ENCODE measurements around the gene RAI1.
A peak's percentile ranks its signal among the peaks of the same experiment; 100 is the strongest.

RAI1 gene

GRCh38 chr17:17770632-17771044 lies 89.4 kb downstream of the RAI1 start:
- DNase-seq: no peak

DNA sequence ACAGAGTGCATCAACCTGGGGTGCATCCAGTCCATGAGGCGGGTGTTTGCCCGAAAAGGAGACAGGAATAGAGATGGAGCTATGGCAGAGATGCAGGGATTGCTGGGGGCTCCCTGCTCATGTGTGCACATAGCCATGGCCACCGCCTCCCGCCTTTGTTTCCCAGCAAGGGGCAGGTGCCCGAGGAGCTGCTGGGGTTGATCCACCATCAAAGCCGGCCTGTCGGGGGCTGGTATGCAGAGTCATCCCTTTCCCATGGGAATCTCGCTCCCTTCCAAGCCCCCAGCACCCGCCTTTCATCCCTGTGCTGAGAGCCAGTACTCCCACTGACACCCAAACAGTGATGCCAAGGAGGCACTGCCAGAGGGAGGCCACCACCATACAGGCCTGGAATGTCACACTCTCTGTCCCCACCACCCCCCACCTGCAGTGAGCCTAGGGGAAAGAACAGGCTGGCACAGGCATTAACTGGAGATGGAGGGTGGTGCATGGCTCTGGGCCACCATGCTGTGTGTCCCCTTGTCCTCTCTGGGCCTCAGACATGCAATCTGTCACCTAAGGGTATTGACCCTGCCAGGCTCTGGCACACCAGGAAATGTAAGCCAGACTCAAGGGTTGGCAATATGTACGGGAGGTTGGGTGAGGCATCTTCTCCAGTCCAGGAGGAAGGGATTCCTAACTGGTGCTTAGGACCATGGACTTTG lies 90.4 kb downstream of the RAI1 start:
- no peak for DNase-seq

DNA sequence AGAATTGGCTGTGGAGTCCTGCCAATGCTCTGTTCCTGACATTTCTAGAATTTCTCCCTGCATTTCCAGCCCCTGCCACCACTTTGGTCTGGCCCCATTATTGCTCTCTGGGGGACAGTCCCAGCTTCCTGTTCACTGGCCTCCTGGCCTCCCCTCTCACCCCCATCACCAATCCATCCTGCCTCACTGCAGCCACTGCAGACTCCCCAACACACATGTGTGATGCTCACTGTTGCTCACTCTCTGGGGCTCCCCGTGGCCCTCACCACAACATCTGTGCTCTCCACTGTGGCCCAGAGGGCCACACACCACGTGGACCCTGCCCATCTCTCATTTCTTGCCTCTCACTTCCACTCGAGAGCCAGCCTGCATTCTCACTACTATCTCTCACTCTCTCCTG lies 91.0 kb downstream of the RAI1 start:
- no peak for DNase-seq

GRCh38 chr17:17774009-17774881 lies 93.0 kb downstream of the RAI1 start:
- DNase-seq: no peak

GRCh38 chr17:17776889-17777288 lies 95.6 kb downstream of the RAI1 start:
- DNase-seq: no peak

- DNase-seq: no peak
These were observed 97.2 kb downstream of the RAI1 start for GRCh38 chr17:17778308-17779014.

DNA sequence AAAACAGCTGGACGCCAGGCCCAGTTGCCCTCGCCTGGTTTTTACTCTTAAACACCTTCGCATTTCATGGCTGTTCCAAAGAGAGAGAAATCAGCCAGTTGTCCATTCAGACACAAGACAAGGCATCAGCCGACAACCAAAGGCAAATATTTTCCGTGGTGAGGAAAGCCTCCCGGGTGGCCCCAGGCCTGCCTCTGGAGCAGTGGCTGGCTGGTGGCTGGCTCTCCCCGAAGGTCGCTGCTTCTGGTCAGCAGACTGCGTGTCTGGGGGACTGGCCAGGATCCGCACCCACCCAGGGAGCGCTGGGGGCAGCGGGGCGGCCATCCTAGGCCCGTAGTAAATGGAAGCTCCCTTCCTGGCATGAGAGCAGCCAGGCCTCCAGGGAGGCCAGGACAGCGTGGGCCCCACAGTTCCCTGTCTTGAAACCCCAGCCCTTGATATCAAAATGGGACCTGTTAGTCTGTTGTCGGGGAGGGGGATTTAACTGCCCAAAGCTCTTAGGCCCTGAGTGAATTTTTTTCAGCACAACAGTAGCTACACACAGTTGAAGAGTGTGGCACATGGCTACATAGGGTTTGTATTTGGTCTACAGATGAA lies 97.9 kb downstream of the RAI1 start:
- DNase-seq: no peak

- DNase-seq: no peak
These were observed 99.8 kb downstream of the RAI1 start for GRCh38 chr17:17780922-17781590.

- DNase-seq: peak; percentile 66
These were observed 100.6 kb downstream of the RAI1 start for GRCh38 chr17:17781591-17782496.

GRCh38 chr17:17782523-17783115 lies 101.4 kb downstream of the RAI1 start:
- DNase-seq: peak; percentile 37

DNA sequence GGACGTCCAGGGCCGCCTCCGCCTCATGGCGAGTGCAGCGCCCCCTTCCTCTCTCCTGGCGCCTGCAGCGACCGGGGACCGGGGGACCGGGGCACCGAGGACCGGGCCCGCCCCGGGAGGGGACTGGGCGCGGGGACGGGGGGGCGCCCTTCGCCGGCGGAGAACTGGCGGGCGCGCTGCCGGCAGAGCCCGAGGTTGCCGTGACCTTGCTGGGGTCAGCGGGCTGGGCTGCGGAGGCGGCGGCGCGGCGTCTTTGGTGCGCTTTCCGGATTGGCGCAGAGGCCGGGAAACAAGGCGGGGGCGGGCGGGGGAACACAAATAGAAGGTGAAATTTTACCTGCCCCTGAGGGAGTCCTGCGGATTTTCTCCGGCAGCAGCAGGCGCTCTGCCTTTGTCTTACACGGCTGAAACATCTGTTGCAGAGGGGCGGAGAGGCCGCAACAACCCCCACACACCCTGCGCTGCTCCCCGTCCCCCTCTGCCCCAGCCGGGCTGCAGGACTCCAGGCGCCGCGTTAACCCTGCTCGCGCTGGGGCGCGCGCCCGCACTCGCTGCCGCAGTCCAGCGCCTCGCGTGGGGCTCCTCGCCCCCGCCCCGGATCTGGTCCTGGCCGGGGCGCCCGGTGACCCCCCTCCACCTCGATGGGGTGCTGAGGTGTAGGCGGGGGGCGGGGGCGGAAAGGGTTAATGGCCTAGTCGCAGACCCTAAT lies 102.0 kb downstream of the RAI1 start:
- DNase-seq: peak; percentile 46

DNA sequence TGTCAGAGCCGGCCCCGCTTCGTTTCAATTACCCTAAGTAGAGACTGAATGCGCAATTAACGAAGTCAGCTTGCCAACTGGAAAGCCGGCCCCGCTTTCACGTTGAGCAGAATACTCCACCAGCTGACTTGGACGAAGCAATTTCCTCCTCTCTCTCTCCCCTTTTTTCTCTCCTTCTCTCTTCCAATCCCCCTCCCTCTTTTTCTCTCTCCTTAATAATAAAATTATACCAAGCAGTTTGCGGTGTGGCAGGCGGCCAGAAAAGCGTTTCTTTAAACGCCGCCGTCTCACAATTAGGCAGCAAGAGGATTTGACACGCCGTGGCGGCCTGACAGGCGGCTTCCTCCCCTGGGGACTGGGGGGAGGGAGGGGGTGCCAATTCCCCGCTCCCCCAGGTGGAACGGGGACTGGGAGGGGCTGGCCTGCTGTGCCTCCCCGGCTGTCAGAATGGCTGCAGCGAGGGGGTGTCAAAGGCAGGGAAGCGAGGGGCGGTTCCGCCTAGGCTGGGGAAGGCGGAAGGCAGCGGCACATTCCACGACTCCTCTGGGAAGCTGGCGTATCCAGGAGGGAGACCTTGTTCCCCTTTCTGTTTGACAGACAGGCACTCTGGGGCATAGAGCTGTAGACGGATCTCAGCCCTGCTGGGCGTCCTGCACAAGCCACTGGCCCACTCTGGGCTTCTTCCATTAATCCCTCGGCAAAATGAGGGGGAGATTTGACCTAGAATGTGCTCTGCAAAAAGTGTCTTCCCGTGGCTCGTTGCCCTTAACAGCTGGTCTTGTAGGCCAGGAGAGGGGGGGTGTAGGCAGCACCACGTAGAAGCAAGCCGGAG lies 102.8 kb downstream of the RAI1 start:
- peak; percentile 94 for DNase-seq

DNA sequence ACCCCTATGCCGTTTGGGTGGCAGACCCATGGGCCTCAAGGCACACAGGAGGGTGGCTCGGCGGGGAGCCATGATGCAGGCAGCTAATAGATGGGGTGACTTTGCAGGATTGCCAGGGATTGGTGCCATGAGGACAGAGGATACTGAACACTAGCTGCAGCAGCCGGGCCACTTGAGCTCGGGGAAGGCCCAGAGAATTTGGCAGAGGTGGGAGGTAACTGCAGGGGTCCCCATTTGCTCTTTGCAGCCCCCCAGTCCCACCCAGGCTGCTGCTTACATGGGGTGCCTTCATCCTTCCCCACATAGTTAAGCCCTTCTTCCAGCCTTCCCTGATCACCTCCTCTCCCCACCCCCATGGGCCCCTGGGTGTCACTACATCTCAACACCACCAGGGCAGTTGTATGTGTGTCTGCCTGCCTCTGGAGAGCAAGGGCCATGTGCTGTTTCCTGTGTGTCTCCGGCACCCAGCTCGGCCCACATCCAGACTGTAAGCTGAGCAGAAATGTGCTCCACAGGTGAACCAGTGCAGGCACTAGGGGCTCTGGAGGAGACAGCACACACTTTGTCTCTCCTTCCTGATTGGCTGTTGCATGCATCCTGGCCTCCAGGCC lies 103.5 kb downstream of the RAI1 start:
- no peak for DNase-seq

DNA sequence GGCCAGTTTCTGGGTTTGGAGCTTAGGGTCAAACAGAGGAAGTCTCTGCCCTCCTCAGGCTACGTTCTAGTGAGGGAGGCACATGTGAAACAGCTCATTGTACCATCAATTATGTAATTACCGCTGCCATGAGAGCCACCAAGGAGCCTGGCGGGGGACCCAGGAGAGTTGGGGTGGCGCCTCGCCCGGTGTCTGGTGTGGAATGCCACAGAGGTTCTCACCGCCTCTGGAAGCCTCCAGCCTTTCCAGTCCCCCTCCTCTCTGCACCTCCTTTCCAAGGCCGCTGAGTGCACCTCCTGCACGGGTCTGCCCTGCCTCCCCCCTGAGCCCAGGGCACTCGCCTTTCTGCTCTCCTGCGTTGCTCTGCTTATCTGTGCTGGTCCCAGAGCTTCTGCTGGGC lies 104.1 kb downstream of the RAI1 start:
- DNase-seq: no peak

GRCh38 chr17:17786998-17787397 lies 105.7 kb downstream of the RAI1 start:
- no peak for DNase-seq

GRCh38 chr17:17787568-17787967 lies 106.3 kb downstream of the RAI1 start:
- no peak for DNase-seq

DNA sequence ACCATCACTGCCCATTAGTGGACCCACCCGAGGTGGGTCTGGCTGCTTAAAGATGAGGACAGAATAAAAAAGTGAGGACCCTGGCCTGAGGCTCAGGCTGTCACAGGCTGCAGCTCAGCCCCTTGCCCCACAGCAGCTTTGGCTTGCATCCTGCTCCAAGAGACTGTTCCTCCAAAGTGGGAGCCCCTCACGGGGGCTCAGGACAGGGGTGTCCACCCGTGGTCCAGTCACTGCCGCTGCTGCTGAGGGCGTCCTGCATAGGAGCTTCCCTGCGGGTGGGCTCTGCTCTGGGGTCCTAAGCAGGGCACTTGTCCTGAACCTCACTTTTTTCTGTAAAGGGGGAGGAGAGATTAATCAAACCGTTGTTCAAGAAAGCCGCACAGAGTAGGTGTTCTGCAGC lies 107.7 kb downstream of the RAI1 start:
- DNase-seq: no peak

GRCh38 chr17:17789410-17789809 lies 108.2 kb downstream of the RAI1 start:
- no peak for DNase-seq
